ENCODE results near the gene UBC. TPM values are rescaled to one million over a fixed set of nuclear protein-coding genes. Genes with fewer than 3 reads are reported as not detected.
A peak's percentile ranks its signal among the peaks of the same experiment; 100 is the strongest.

The UBC gene
- total and polyA plus RNA-seq, 9 of the 15 experiments (the other 6 are each of a cell fraction or from before 2014, with no cell fraction given): 533 to 1,153 (median 813) TPM

GRCh38 chr12:124866883-124867400, 47.5 kb downstream of the UBC start (continued):
- TF ChIP-seq NR2C2 (CRISPR knock-in tag; IDR thresholded peaks at IDR 0.05) (no peak), NR2C2 (tag; IDR thresholded peaks at IDR 0.05) (peak; percentile 81), BHLHE40 (IDR thresholded peaks at IDR 0.05; ENCODE audit: low read length) (peak; percentile 76), ZNF217 (CRISPR knock-in tag; IDR thresholded peaks at IDR 0.05) (no peak), TFAM (CRISPR knock-in tag; conservative IDR thresholded peaks at IDR 0.05) (no peak), ARID1B (IDR thresholded peaks at IDR 0.05) (no peak), CHD4 (IDR thresholded peaks at IDR 0.05; ENCODE audit: insufficient read depth, insufficient replicate concordance, low read depth, low read length, poor library complexity, severe bottlenecking) (no peak), BRF2 (IDR thresholded peaks at IDR 0.05; ENCODE audit: borderline replicate concordance, insufficient read depth, insufficient read length) (no peak), FOXK2 (conservative IDR thresholded peaks at IDR 0.05 in 1 of 2, IDR thresholded peaks at IDR 0.05 in 1 of 2; ENCODE audit: low read depth in 2 of 2) (no peak), PTRF (tag; IDR thresholded peaks at IDR 0.05) (peak; percentile 41; the same call in 1 of the 2 replicates), VEZF1 (CRISPR knock-in tag; IDR thresholded peaks at IDR 0.05) (peak; percentile 49), RHOXF2B (CRISPR knock-in tag; conservative IDR thresholded peaks at IDR 0.05) (no peak), CGGBP1 (CRISPR knock-in tag; IDR thresholded peaks at IDR 0.05) (no peak), FOXP4 (CRISPR knock-in tag; IDR thresholded peaks at IDR 0.05; ENCODE audit: borderline replicate concordance) (no peak)
- TF ChIP-seq, protein P1, sequence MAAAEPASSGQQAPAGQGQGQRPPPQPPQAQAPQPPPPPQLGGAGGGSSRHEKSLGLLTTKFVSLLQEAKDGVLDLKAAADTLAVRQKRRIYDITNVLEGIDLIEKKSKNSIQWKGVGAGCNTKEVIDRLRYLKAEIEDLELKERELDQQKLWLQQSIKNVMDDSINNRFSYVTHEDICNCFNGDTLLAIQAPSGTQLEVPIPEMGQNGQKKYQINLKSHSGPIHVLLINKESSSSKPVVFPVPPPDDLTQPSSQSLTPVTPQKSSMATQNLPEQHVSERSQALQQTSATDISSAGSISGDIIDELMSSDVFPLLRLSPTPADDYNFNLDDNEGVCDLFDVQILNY (CRISPR knock-in tag; IDR thresholded peaks at IDR 0.05): no peak
- TF ChIP-seq, protein P2, sequence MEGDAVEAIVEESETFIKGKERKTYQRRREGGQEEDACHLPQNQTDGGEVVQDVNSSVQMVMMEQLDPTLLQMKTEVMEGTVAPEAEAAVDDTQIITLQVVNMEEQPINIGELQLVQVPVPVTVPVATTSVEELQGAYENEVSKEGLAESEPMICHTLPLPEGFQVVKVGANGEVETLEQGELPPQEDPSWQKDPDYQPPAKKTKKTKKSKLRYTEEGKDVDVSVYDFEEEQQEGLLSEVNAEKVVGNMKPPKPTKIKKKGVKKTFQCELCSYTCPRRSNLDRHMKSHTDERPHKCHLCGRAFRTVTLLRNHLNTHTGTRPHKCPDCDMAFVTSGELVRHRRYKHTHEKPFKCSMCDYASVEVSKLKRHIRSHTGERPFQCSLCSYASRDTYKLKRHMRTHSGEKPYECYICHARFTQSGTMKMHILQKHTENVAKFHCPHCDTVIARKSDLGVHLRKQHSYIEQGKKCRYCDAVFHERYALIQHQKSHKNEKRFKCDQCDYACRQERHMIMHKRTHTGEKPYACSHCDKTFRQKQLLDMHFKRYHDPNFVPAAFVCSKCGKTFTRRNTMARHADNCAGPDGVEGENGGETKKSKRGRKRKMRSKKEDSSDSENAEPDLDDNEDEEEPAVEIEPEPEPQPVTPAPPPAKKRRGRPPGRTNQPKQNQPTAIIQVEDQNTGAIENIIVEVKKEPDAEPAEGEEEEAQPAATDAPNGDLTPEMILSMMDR (IDR thresholded peaks at IDR 0.05 in 2 of 3, conservative IDR thresholded peaks at IDR 0.05 in 1 of 3; ENCODE audit: insufficient read depth in 2 of 3, low read depth in 1 of 3, low read length in 3 of 3): no peak

All from K562 (cell line).